Measurements from ENCODE around the gene SPATA31D1.

SPATA31D1 gene

DNA sequence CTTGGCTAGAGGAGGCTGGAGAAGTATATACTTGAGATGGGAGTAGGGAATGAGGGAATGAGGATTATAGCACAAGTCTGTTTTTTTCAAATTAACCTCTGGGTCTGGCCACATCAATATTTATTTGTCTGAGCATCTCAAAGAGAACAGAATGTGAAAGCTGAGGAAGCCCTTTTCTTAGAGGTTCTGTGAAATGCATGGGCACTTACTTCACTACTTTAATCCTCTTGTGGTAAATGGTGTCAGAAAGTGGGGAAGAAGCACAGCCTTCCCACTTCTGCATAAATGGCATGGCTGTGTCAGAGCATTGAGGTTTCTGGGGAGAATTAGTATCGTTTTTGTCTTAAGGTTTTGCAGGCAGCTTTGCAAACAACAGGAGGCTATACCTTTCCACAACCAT lies 48.6 kb downstream of the SPATA31D1 start:
- FAIRE-seq: no peak

DNA sequence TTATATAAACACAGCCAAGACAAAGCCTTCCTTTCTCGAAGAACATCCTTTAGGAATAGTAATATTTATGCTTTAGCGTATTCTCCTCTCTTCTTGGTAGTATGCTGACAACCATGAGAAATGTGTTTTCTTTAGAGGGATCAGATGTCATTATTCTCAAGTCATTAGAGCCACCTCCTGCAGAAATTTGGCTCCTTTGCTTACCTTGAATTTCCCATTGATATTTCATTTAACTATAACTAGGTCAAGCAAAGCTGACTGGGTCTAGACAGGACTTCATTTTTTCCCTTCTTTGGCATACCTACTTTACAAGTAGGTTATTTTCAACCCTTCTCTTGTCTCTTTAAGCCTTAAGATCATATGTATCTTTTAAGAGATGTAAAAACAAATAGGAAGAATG lies 50.3 kb downstream of the SPATA31D1 start:
- no peak for DNase-seq (ENCODE audit: insufficient read length, low spot score)
- no peak for FAIRE-seq
- TF ChIP-seq POLR2A (IDR thresholded peaks at IDR 0.05; ENCODE audit: low read depth, low read length) (no peak), SPI1 (IDR thresholded peaks at IDR 0.05; ENCODE audit: low read depth, low read length) (no peak), PAX5 (IDR thresholded peaks at IDR 0.05; ENCODE audit: insufficient read depth, low read length, severe bottlenecking) (no peak), TAF1 (IDR thresholded peaks at IDR 0.05; ENCODE audit: low read depth, low read length) (no peak), POU2F2 (IDR thresholded peaks at IDR 0.05; ENCODE audit: low read depth, low read length) (no peak), POLR2AphosphoS5 (IDR thresholded peaks at IDR 0.05; ENCODE audit: low read depth, low read length) (no peak)

More for the DNA sequence above, 48.6 kb downstream of the SPATA31D1 start:
- TF ChIP-seq TAF1 (IDR thresholded peaks at IDR 0.05; ENCODE audit: low read depth, low read length): no peak
- no peak for TF ChIP-seq POLR2A (IDR thresholded peaks at IDR 0.05; ENCODE audit: low read depth, low read length)
- TF ChIP-seq PAX5 (IDR thresholded peaks at IDR 0.05; ENCODE audit: insufficient read depth, low read length, severe bottlenecking): no peak
- no peak for TF ChIP-seq SPI1 (IDR thresholded peaks at IDR 0.05; ENCODE audit: low read depth, low read length)
- no peak for TF ChIP-seq POLR2AphosphoS5 (IDR thresholded peaks at IDR 0.05; ENCODE audit: low read depth, low read length)
- DNase-seq (ENCODE audit: insufficient read length, low spot score): no peak

Data from GM12891 (cell line).